GM20431 (cell line): Measurements from ENCODE around the gene ENKD1.

Experiments
- in situ Hi-C: fragments of 300-500 bp; cut with MseI, MboI; formaldehyde crosslinking; loops from one replicate; pipeline ENCODE4 v1.15.0; 2020; ENCODE audit warnings: low sequenced_read_pairs; ENCODE audit not compliant: unreplicated experiment

Gene ENKD1

GRCh38 chr16:67679935-67680897 lies 13.7 kb upstream of the ENKD1 start:
- in situ Hi-C loops: no loop called here

GRCh38 chr16:67678354-67679023 lies 11.9 kb upstream of the ENKD1 start:
- in situ Hi-C loops: no loop called here

GRCh38 chr16:67677712-67678111 lies 11.2 kb upstream of the ENKD1 start:
- in situ Hi-C loops: no loop called here

DNA sequence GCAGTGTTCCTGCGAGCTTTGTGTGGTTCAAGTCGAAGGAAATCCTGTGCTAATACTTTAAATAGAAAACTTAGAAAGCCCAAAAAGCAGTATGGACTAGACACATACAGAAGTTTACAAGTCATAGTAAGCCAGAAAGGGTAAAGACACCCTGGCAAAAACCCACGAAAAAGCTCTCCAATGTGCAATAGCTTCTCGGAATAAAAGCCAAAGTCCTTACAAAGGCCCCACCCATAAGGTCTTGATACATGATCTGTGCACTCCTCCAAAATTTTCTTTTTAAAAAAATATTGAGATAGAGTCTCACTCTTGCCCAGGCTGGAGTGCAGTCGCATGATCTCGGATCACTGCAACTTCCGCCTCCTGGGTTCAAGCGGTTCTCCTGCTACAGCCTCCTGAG lies 10.4 kb upstream of the ENKD1 start:
- in situ Hi-C loops: no loop called here

DNA sequence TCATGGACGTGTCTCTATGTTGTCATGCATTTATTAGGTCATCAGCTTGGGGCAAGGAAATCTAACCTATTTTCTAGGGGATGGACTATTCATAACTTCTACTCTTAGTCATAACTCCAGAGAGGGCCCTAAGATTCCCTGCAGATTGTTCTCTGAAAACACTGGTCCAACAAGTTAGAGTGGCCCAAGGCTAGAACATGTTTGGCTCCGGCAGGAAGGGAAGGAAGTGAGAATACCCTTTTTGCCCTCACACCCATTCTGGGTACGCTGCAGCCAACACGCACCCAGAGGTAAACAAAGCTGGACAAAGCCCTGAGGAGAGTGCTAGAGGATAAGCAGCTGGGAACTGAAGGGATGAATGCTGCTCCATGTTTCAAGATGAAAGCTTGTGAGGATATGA lies 10.0 kb upstream of the ENKD1 start:
- in situ Hi-C loops: no loop called here

GRCh38 chr16:67675999-67676398 lies 9.4 kb upstream of the ENKD1 start:
- in situ Hi-C loops: no loop called here

DNA sequence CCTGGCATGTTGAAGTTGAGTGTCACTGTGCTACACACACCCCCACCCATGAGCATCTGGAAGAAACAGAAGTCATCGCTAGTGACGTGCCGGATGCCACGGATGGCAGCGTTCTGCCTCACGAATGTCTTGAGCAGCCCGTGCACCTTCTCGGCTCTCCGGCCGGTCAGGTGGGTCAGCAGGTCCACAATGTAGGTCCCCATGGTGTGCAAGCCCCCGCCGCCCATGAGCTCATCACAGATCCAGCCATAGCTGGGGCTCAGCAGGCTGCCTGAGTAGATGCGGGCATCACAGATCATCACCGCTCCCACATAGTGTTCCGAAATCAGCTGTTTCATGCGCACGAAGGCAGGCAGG lies 9.0 kb upstream of the ENKD1 start:
- in situ Hi-C loops: no loop called here

DNA sequence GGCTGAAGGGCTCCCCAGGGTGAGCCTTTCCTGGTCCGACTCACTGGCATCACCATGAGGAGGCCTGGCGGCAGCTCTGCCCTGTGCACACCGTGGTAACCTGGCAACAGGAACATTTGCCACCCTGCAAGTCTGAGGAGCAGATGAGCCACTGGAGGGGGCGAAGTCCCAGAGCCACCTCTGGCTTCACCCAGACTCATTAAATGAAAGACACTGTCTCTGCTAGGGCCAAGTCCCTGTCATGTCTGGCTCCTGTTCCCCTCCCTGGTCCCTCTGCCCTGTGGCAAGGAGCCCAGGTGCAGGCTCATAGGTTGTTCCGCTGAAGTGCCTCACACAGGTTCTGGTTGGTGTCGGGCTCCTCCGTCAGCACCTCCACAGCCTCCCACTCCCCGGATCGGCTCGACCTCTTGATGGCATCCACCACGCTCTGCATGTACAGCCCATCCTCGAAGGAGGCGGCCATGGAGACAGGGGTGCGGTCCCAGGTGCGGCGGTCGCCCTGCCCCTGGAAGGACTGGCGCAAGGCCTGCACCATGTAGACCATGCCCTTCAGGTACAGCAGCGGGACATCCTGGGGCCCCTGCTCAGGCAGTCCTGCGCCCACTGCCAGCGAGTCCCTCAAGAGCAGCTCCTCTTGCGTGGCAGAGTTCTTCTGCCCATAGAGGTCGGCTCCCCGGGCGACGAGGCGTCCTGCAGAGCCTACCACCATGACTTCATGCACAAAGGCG lies 8.5 kb upstream of the ENKD1 start:
- in situ Hi-C loops: no loop called here

GRCh38 chr16:67673712-67674580 lies 7.4 kb upstream of the ENKD1 start:
- in situ Hi-C loops: no loop called here

GRCh38 chr16:67672739-67673662 lies 6.5 kb upstream of the ENKD1 start:
- in situ Hi-C loops: no loop called here

GRCh38 chr16:67672306-67672705 lies 5.8 kb upstream of the ENKD1 start:
- in situ Hi-C loops: no loop called here

- in situ Hi-C loops: no loop called here
These were observed 3.0 kb upstream of the ENKD1 start for GRCh38 chr16:67669499-67670101.

GRCh38 chr16:67668495-67669157 lies 2.1 kb upstream of the ENKD1 start:
- in situ Hi-C loops: no loop called here

DNA sequence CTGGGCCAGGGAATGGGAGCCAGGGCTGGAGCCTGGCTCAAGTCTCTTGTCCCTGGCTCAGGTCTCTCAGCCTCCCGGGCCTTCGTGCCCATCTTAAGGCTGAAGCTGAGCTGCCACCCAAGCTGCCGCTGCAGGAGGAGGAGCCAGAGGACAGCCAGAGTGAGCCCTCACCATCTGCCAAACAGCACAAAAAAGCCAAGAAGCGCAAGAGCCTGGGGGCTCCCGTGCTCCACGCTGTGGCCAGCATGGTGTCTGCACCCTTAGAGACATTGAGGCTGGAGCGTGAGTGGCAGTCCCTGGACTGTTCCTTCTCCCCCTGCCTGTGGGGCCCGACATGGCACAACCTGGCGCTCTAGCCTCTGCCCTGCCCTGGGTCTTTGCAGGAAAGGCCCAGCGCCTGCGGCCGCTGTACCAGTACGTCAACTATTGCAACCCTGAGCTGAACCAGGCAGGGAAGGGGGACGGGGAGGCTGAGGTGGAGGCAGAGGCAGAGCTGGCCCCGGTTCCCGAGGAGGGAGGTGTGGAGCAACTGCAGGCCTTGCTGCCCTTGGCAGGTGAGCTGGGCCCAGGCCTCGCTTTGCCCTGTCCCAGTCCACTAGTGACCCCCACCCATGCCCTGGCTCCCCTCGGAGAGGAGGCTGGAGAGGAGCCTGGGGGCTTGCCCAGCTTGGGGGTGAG lies 1.4 kb upstream of the ENKD1 start:
- in situ Hi-C loops: no loop called here

GRCh38 chr16:67667453-67667816 lies 885 bp upstream of the ENKD1 start:
- in situ Hi-C loops: no loop called here

DNA sequence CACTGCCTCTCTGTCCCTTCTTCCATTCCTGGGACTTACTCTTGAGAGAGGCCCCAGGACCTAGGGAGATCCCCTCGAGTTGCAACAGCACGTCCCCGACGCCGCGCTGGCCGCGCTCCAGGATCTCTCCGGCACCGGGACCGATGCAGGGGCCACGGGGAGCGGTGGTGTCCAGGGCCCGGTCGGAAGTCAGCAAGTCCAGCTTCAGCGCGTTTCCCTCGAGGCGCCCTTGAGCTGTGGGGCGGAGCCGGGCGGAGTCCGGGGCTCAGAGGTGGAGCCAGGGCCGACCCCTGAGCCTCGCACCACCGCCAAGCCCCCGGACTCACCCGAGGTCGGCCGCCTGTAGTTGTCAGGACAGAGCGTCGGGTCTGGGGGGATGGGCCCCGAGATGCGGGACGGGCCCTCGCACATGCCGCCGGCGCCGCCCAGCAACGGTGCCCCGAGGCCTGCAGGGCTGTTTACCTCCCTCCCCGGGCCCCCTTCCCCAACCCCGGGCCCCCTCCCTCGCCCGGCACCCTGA lies 458 bp downstream of the ENKD1 start:
- in situ Hi-C loops: no loop called here

DNA sequence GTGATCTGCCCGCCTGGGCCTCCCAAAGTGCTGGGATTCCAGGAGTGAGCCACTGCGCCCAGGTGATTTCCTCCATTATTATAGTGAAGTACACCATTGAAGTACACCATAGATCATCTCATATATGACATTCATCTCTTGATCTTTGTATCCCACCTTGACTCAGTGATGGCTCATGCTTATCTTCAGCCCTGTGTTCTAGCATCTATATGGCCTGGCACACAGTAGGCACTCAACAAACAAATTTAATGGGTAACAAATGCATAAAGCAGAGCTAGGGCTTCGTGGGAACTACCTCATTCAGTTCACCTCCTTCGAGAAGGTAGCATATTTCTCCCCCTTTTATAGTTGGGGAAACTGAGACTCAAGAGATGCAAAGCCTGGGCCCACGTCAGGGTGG lies 952 bp downstream of the ENKD1 start:
- in situ Hi-C loops: no loop called here
